ENCODE results near the gene STAT4. TPM values are rescaled to one million over a fixed set of nuclear protein-coding genes. Genes with fewer than 3 reads are reported as not detected.
A peak's percentile ranks its signal among the peaks of the same experiment; 100 is the strongest.

The STAT4 gene
- total RNA-seq, 2 experiments from 2014 or later, result 80.6 to 81.0 TPM

GRCh38 chr2:191105082-191105481 is 45.7 kb downstream of the STAT4 start:
- no peak for DNase-seq
- H3K36me3 Mint-ChIP-seq, result peaks cover 65% of the 10 kb centered on the region
- H3K4me3 Mint-ChIP-seq, result no peak overlapping the region
- no peaks in the 10 kb centered on the region for H3K27me3 Mint-ChIP-seq
- peaks cover 10% of the 10 kb centered on the region for H3K9me3 Mint-ChIP-seq
- H3K27ac Mint-ChIP-seq, result peak overlapping the region; percentile 73
- peaks cover 71% of the 10 kb centered on the region for H3K4me1 Mint-ChIP-seq

GRCh38 chr2:191103774-191104173 is 47.0 kb downstream of the STAT4 start:
- Mint-ChIP-seq H3K27ac (peak overlapping the region; percentile 29), H3K36me3 (peaks cover 63% of the 10 kb centered on the region), H3K9me3 (peaks cover 12% of the 10 kb centered on the region), H3K27me3 (no peaks in the 10 kb centered on the region), H3K4me1 (peaks cover 66% of the 10 kb centered on the region), H3K4me3 (no peak overlapping the region)
- DNase-seq, result no peak

DNA sequence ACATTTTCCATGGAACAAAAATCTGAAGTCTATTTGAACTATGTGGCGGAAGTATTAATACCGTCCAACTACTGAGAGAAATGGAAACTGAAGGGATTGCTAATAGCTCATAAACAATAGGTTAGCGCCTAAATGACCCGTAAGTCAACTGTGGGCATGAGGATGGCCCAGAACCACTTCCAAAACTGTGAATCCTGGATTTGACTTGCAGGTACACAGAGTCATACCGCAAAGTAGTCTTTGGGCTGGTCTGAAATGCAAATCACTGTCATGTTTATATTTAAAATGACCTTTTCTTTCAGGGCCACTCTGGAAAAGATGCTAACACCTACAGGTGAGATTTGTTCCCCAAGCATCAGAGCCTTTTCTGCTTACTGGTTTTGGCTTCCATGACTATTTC is 50.6 kb downstream of the STAT4 start:
- no peak overlapping the region for H3K27ac Mint-ChIP-seq
- H3K27me3 Mint-ChIP-seq, result no peaks in the 10 kb centered on the region
- peaks cover 50% of the 10 kb centered on the region for H3K4me1 Mint-ChIP-seq
- no peak overlapping the region for H3K4me3 Mint-ChIP-seq
- DNase-seq, result no peak
- peaks cover 24% of the 10 kb centered on the region for H3K9me3 Mint-ChIP-seq
- H3K36me3 Mint-ChIP-seq, result peaks cover 69% of the 10 kb centered on the region

- no peak overlapping the region for H3K4me3 Mint-ChIP-seq
- peaks cover 58% of the 10 kb centered on the region for H3K36me3 Mint-ChIP-seq
- peaks cover 28% of the 10 kb centered on the region for H3K4me1 Mint-ChIP-seq
- H3K9me3 Mint-ChIP-seq, result peaks cover 25% of the 10 kb centered on the region
- DNase-seq, result no peak
- H3K27ac Mint-ChIP-seq, result peak overlapping the region; percentile 42
- no peaks in the 10 kb centered on the region for H3K27me3 Mint-ChIP-seq
Measured at GRCh38 chr2:191087311-191087710, 63.5 kb downstream of the STAT4 start.

GRCh38 chr2:191086706-191087105 is 64.1 kb downstream of the STAT4 start:
- peaks cover 32% of the 10 kb centered on the region for H3K4me1 Mint-ChIP-seq
- H3K36me3 Mint-ChIP-seq, result peaks cover 64% of the 10 kb centered on the region
- DNase-seq, result no peak
- no peak overlapping the region for H3K4me3 Mint-ChIP-seq
- H3K9me3 Mint-ChIP-seq, result peaks cover 27% of the 10 kb centered on the region
- no peak overlapping the region for H3K27ac Mint-ChIP-seq
- no peaks in the 10 kb centered on the region for H3K27me3 Mint-ChIP-seq

- Mint-ChIP-seq H3K36me3 (peaks cover 67% of the 10 kb centered on the region), H3K27me3 (no peaks in the 10 kb centered on the region), H3K4me3 (no peak overlapping the region), H3K4me1 (peaks cover 33% of the 10 kb centered on the region), H3K27ac (no peak overlapping the region), H3K9me3 (peaks cover 33% of the 10 kb centered on the region)
- DNase-seq, result no peak
Measured at GRCh38 chr2:191083540-191083939, 67.3 kb downstream of the STAT4 start.

DNA sequence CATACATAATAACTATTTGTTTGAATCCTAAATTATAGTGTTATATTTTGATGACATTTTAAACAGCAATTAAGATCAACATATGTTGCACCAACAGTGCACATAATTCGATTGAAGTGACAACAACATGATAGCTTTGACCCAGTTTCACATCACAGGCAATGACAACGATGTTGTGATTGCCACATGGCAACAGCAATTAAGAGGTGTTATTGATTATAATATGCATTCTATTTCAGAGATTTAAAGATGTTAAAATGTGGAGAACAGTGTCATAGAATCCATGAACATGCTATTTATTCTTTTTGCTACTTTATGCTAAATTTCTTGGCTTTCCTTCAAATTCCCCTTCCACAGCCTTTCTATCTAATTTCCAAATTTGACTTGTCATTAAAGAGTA is 68.5 kb downstream of the STAT4 start:
- Mint-ChIP-seq H3K4me1 (peaks cover 32% of the 10 kb centered on the region), H3K36me3 (peaks cover 63% of the 10 kb centered on the region), H3K9me3 (peaks cover 26% of the 10 kb centered on the region), H3K27ac (no peak overlapping the region), H3K27me3 (no peaks in the 10 kb centered on the region), H3K4me3 (no peak overlapping the region)
- DNase-seq, result no peak

DNA sequence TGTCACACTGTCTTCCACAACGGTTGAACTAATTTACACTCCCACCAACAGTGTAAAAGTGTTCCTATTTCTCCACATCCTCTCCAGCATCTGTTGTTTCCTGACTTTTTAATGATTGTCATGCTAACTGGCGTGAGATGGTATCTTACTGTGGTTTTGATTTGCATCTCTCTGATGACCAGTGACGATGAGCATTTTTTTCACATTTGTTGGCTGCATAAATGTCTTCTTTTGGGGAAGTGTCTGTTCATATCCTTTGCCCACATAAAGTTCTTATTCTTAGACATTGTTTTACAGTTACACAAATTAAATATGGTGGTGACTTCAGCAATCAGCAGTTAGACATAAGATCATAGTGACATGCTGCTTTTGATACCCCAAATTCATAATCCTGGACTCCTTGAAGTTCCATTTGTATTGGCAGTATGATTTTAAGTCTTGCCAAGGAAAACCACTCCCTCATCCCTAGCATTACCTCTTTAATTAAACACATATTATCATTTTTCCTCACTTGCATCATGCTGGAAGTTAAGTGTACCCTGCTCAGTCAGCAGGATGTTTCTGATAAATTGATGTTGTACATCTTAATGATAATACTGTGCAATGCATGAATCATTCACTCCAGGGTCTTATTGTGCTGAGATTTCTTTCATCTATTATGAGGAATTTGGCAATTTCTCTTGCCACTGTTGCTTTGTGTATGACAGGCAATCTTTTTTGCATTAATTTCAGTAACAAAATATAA is 69.2 kb downstream of the STAT4 start:
- no peak for DNase-seq
- Mint-ChIP-seq H3K4me3 (no peak overlapping the region), H3K27me3 (no peaks in the 10 kb centered on the region), H3K36me3 (peaks cover 62% of the 10 kb centered on the region), H3K9me3 (peaks cover 22% of the 10 kb centered on the region), H3K4me1 (peaks cover 32% of the 10 kb centered on the region), H3K27ac (no peak overlapping the region)

DNA sequence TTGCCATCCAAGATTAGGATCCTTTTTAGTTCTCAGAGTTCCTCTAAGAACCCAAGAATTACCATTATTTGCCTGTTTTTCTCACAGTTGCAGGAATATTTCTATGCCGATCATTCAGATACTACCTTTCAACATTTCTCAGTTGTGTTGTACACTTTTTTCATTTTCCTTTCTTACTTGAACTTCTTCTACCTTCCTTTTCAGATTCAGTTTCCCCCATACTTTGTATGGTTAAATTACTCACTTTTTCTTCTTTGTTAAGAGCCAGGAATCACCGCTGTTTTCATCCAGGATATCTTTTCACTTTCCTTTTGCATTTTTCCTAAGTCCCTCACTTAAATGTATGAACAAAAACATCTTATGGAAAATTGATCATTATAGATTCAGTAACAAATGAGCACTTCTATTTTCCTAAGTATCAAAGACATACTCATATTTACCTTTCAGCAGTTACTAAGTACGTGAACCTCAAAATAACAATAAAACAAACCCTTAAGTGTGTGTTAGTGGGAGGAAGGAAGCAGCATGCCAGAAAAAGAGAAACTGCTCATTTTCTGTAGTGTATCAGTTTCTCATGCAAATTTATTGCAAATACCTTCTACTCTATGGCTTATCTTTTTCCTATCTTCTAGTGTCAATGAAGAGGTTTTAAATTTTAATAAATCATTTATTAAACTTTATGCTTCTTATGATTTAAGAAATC is 72.5 kb downstream of the STAT4 start:
- H3K27me3 Mint-ChIP-seq, result no peaks in the 10 kb centered on the region
- H3K36me3 Mint-ChIP-seq, result peaks cover 70% of the 10 kb centered on the region
- no peak for DNase-seq
- H3K4me3 Mint-ChIP-seq, result peak overlapping the region; percentile 83
- peak overlapping the region; percentile 93 for H3K27ac Mint-ChIP-seq
- H3K9me3 Mint-ChIP-seq, result peaks cover 20% of the 10 kb centered on the region
- H3K4me1 Mint-ChIP-seq, result peaks cover 40% of the 10 kb centered on the region

GRCh38 chr2:191070276-191070675 is 80.5 kb downstream of the STAT4 start:
- Mint-ChIP-seq H3K27ac (peak overlapping the region; percentile 54), H3K27me3 (no peaks in the 10 kb centered on the region), H3K4me3 (peak overlapping the region; percentile 4), H3K4me1 (peaks cover 61% of the 10 kb centered on the region), H3K36me3 (peaks cover 64% of the 10 kb centered on the region), H3K9me3 (peaks cover 2% of the 10 kb centered on the region)
- DNase-seq, result no peak

DNA sequence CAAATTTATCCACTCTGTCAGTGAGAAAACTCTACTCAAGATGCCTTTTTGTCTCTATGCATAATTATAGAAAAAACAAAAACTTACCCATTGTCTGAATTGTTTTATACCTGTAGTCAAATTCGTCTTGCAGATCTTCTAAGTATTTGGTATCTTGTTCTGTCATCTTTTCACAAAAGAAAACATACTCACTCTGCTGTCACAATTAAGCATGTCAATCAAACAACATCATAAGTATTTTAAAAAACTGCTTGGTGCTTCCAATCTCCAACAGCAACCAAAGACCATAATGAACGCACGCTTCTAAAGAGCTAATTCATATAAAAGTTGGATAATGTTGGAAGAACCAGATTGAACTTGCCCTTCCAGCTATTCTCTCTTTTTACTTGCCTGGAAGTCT is 81.2 kb downstream of the STAT4 start:
- Mint-ChIP-seq H3K4me1 (peaks cover 62% of the 10 kb centered on the region), H3K9me3 (peaks cover 2% of the 10 kb centered on the region), H3K36me3 (peaks cover 61% of the 10 kb centered on the region), H3K27me3 (no peaks in the 10 kb centered on the region), H3K4me3 (no peak overlapping the region), H3K27ac (peak overlapping the region; percentile 49)
- DNase-seq, result no peak

DNA sequence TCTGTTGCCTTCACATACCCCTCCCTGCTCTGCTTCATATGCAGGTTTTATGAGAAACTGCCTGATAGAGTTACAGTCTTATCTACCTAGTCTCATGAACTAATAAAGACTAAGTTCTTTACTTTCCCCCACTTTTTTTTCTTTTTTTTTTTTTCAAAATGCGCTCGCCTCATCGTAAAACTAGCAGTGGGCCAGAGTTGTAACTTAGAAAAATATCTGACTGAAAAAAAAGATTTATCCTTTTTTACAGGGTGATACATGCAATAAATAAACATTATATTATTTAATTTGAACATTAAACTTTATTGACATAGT is 83.9 kb downstream of the STAT4 start:
- Mint-ChIP-seq H3K4me3 (peak overlapping the region; percentile 66), H3K4me1 (peaks cover 73% of the 10 kb centered on the region), H3K36me3 (peaks cover 62% of the 10 kb centered on the region), H3K27me3 (no peaks in the 10 kb centered on the region), H3K27ac (peak overlapping the region; percentile 83), H3K9me3 (no peaks in the 10 kb centered on the region)
- no peak for DNase-seq

GRCh38 chr2:191066197-191066918 is 84.4 kb downstream of the STAT4 start:
- H3K27ac Mint-ChIP-seq, result peak overlapping the region; percentile 83
- DNase-seq, result no peak
- H3K36me3 Mint-ChIP-seq, result peaks cover 62% of the 10 kb centered on the region
- H3K9me3 Mint-ChIP-seq, result no peaks in the 10 kb centered on the region
- peaks cover 74% of the 10 kb centered on the region for H3K4me1 Mint-ChIP-seq
- no peaks in the 10 kb centered on the region for H3K27me3 Mint-ChIP-seq
- peak overlapping the region; percentile 66 for H3K4me3 Mint-ChIP-seq

DNA sequence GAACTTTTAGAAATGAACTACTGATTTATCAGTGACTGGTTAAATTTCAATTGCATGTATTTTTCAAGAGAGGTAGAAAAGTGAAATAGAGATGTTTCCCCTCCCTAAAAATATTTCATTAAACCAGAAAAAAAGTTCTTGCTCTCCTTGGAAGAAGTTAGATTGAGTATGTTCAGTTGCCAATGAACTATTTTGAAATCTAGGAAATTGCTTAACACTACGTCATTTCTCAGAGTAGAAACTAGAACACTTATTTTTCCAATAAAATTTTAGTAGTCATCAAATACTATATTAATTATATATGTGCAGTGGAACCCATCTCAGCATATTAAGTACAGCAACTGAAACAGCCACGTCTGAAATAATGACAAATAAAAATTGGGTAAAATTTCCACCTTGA is 85.0 kb downstream of the STAT4 start:
- no peak for DNase-seq
- Mint-ChIP-seq H3K4me3 (peak overlapping the region; percentile 66), H3K27me3 (no peaks in the 10 kb centered on the region), H3K27ac (peak overlapping the region; percentile 83), H3K36me3 (peaks cover 62% of the 10 kb centered on the region), H3K9me3 (no peaks in the 10 kb centered on the region), H3K4me1 (peaks cover 74% of the 10 kb centered on the region)

DNA sequence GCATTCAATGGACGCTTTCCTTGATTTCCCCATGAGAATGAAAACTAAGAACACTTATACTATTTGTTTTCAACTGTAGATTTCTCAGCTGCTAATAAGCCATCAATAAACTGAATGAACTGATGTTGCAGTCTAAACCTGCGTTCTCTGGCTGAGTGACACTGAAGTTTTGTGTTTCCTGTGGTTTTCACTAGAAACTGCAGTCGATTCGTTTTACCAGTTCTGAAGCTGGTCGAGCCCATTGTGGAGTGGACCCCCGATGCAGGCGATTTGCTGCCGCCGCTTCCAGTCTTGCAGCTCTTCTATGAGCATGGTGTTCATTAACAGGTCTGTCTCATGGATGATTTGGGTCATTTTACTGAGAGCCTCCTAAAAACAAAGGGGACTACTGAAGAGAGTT is 86.2 kb downstream of the STAT4 start:
- H3K36me3 Mint-ChIP-seq, result peaks cover 63% of the 10 kb centered on the region
- peak; percentile 53 for DNase-seq
- peak overlapping the region; percentile 90 for H3K4me3 Mint-ChIP-seq
- no peaks in the 10 kb centered on the region for H3K27me3 Mint-ChIP-seq
- no peaks in the 10 kb centered on the region for H3K9me3 Mint-ChIP-seq
- peaks cover 71% of the 10 kb centered on the region for H3K4me1 Mint-ChIP-seq
- peak overlapping the region; percentile 95 for H3K27ac Mint-ChIP-seq
